HCT116 (cell line): Measurements from ENCODE around the gene HEPH. TPM values are rescaled to one million over a fixed set of nuclear protein-coding genes. Genes with fewer than 3 reads are reported as not detected.
"Not testable (repeated sequence)": the region's sequence is repeated elsewhere in the genome, so short reads cannot be mapped to it uniquely, and the experiment has no call there.

ENCODE experiments used
- ATAC-seq: fragments of 200-7000 bp; cut with Tn5 transposase; 2 replicates; pipeline ENCODE4 v1.9.1; 2020; ENCODE audit warnings: mild to moderate bottlenecking, moderate library complexity
- BruUV-seq: library from RNA; stranded (reverse); fragments of 400-500 nt; replicated peaks from 2 replicates; lab custom pipeline; 2021; lab: Mats Ljungman, UMichigan
- CTCF ChIA-PET: fragments of 300-600 bp; sonication (Branson Sonifier 250); formaldehyde crosslinking; loops from one replicate; lab custom pipeline; 2021; ENCODE audit warnings: antibody characterized with exemption; lab: Charles Lee
- POLR2A ChIA-PET: fragments of 300-600, 350-600 bp; sonication (Branson Sonifier 250); formaldehyde crosslinking; loops from one replicate; lab custom pipeline; 2021; ENCODE audit warnings: antibody characterized with exemption; lab: Charles Lee
- RAD21 ChIA-PET, 2 experiments: fragments of 300-600 bp; sonication (Branson Sonifier 250); formaldehyde crosslinking; loops; one replicate each; lab custom pipeline; 2023; ENCODE audit warnings: low total read pairs in 2 of 2; ENCODE audit not compliant: uncharacterized antibody in 2 of 2, unreplicated experiment in 2 of 2, low non-redundant PET in 1 of 2; lab: Charles Lee
- DNase-seq: peaks from one replicate; pipeline ENCODE4 v3.0.0-alpha.2; 2010; ENCODE audit warnings: low read depth, low spot score
- H2AFZ ChIP-seq: fragments of 200-600 bp; shearing (Covaris generic), sonication (generic); 2 replicates; pipeline ENCODE4 v1.6.1; 2017; ENCODE audit warnings: low read depth, mixed run types, mixed read lengths, antibody characterized with exemption, low read length; ENCODE audit not compliant: poor library complexity, severe bottlenecking
- H3K27ac ChIP-seq: 2 replicates; pipeline ENCODE4 v1.5.1; 2012; ENCODE audit warnings: low read depth, low read length
- H3K27me3 ChIP-seq: fragments of 200-600 bp; sonication (generic); 2 replicates; pipeline ENCODE4 v1.6.1; 2016; ENCODE audit warnings: mixed run types, low read length, mixed read lengths; ENCODE audit not compliant: insufficient read depth
- H3K36me3 ChIP-seq, 2 experiments: fragments of 200-500 bp in 1 of 2; fragments of 200-600 bp in 1 of 2; sonication (Bioruptor generic) in 1 of 2; sonication (generic) in 1 of 2; 2 replicates each; pipeline versions ENCODE4 v1.5.1 to v1.6.1; 2014 to 2016; ENCODE audit warnings: low read length in 2 of 2, inconsistent platforms in 1 of 2, mixed read lengths in 1 of 2, mixed run types in 1 of 2; ENCODE audit not compliant: insufficient read depth in 2 of 2, control insufficient read depth in 1 of 2
- H3K4me1 ChIP-seq, 2 experiments: fragments of 200-600 bp in 1 of 2; sonication (generic) in 1 of 2; 2 replicates each; pipeline versions ENCODE4 v1.5.1 to v1.6.1; 2012 to 2017; ENCODE audit warnings: low read length in 2 of 2, inconsistent platforms in 1 of 2, mild to moderate bottlenecking in 1 of 2, mixed read lengths in 1 of 2, mixed run types in 1 of 2, moderate library complexity in 1 of 2; ENCODE audit not compliant: insufficient read depth in 2 of 2, control insufficient read depth in 1 of 2
- H3K4me2 ChIP-seq: fragments of 200-600 bp; sonication (generic); 2 replicates; pipeline ENCODE4 v1.6.1; 2017; ENCODE audit warnings: mixed run types, low read length, mixed read lengths
- H3K4me3 ChIP-seq, 2 experiments: fragments of 200-600 bp in 1 of 2; sonication (generic) in 1 of 2; replicated peaks in 1 of 2; 2 replicates each; pipeline ENCODE4 v1.5.1; 2011 to 2016; ENCODE audit warnings: low read length in 2 of 2, control low read depth in 1 of 2, low read depth in 1 of 2, mild to moderate bottlenecking in 1 of 2, mixed read lengths in 1 of 2, mixed run types in 1 of 2
- H3K79me2 ChIP-seq: fragments of 200-600 bp; sonication (generic); 2 replicates; pipeline ENCODE4 v1.6.1; 2017; ENCODE audit warnings: mild to moderate bottlenecking, mixed run types, low read length, moderate library complexity, mixed read lengths; ENCODE audit not compliant: insufficient read depth
- H3K9ac ChIP-seq: fragments of 200-600 bp; sonication (generic); 2 replicates; pipeline ENCODE4 v1.6.1; 2016; ENCODE audit warnings: low read length, mixed read lengths
- H3K9me2 ChIP-seq: fragments of 200-600 bp; sonication (generic), shearing (Covaris generic); 2 replicates; pipeline ENCODE4 v1.6.1; 2017; ENCODE audit warnings: mixed run types, mild to moderate bottlenecking, moderate library complexity; ENCODE audit not compliant: insufficient read depth
- H3K9me3 ChIP-seq, 2 experiments: fragments of 200-500 bp in 1 of 2; fragments of 200-600 bp in 1 of 2; sonication (Bioruptor generic) in 1 of 2; sonication (generic) in 1 of 2; 2 replicates each; pipeline ENCODE4 v1.6.1; 2014 to 2017; ENCODE audit warnings: low read length in 2 of 2, mixed read lengths in 2 of 2, inconsistent platforms in 1 of 2, low read depth in 1 of 2, mild to moderate bottlenecking in 1 of 2, mixed run types in 1 of 2, moderate library complexity in 1 of 2; ENCODE audit not compliant: control insufficient read depth in 1 of 2, insufficient read depth in 1 of 2
- H4K20me1 ChIP-seq: fragments of 200-600 bp; sonication (generic), shearing (Covaris generic); 2 replicates; pipeline ENCODE4 v1.6.1; 2017; ENCODE audit warnings: mixed run types, mild to moderate bottlenecking, moderate library complexity; ENCODE audit not compliant: insufficient read depth
- CTCF ChIP-seq, 3 experiments: fragments of 200-600 bp in 1 of 3; sonication (generic) in 1 of 3; IDR thresholded peaks in 2 of 3; conservative IDR thresholded peaks in 1 of 3; 2 replicates each; pipeline ENCODE4 v1.5.1; 2012 to 2017; ENCODE audit warnings: low read depth in 2 of 3, low read length in 2 of 3, antibody characterized with exemption in 1 of 3, borderline replicate concordance in 1 of 3, control low read depth in 1 of 3, mild to moderate bottlenecking in 1 of 3, mixed read lengths in 1 of 3, mixed run types in 1 of 3, moderate library complexity in 1 of 3; ENCODE audit not compliant: insufficient read depth in 1 of 3
- EGR1 ChIP-seq: IDR thresholded peaks from 2 replicates; pipeline ENCODE4 v1.6.1; 2012; ENCODE audit warnings: low read depth
- EZH2phosphoT487 ChIP-seq: fragments of 200-600 bp; IDR thresholded peaks from 2 replicates; pipeline ENCODE4 v1.6.1; 2018; ENCODE audit warnings: antibody characterized with exemption, borderline replicate concordance
- FOSL1 ChIP-seq: IDR thresholded peaks from 2 replicates; pipeline ENCODE4 v1.6.1; 2012; ENCODE audit warnings: low read depth
- JUND ChIP-seq: IDR thresholded peaks from 2 replicates; pipeline ENCODE4 v1.6.1; 2012
- POLR2A ChIP-seq: IDR thresholded peaks from 2 replicates; pipeline ENCODE4 v1.7.0; 2011; ENCODE audit warnings: borderline replicate concordance; ENCODE audit not compliant: insufficient read depth, insufficient read length; ENCODE audit errors: extremely low read depth
- POLR2AphosphoS5 ChIP-seq: IDR thresholded peaks from 2 replicates; pipeline ENCODE4 v1.6.1; 2011; ENCODE audit warnings: mild to moderate bottlenecking, low read depth, low read length, moderate library complexity
- RAD21 ChIP-seq: IDR thresholded peaks from 2 replicates; pipeline ENCODE4 v1.6.1; 2012; ENCODE audit warnings: low read depth, mild to moderate bottlenecking
- REST ChIP-seq: IDR thresholded peaks from 2 replicates; pipeline ENCODE4 v1.6.1; 2012; ENCODE audit warnings: low read depth
- SIN3A ChIP-seq: IDR thresholded peaks from 2 replicates; pipeline ENCODE4 v1.6.1; 2012; ENCODE audit warnings: low read depth
- SRF ChIP-seq: IDR thresholded peaks from 2 replicates; pipeline ENCODE4 v1.6.1; 2012; ENCODE audit warnings: low read depth
- TCF7L2 ChIP-seq: IDR thresholded peaks from 2 replicates; pipeline ENCODE4 v1.7.0; 2011; ENCODE audit warnings: borderline replicate concordance, inconsistent platforms; ENCODE audit not compliant: insufficient read depth, insufficient read length; ENCODE audit errors: extremely low read depth
- intact Hi-C: fragments of 100-400 bp; cut with micrococcal nuclease; formaldehyde crosslinking; loops from 2 replicates; pipeline ENCODE4 v1.10.0; 2022
- total RNA-seq: library from RNA; stranded (reverse); gene quantifications from one replicate; pipeline ENCODE4 v1.2.1, GENCODE V29; 2021; ENCODE audit not compliant: unreplicated experiment

The HEPH gene
- total RNA-seq, 1 experiment from 2014 or later: 0.44 TPM

- CTCF ChIA-PET, H2AFZ ChIP-seq, H3K4me3 ChIP-seq, H3K36me3 ChIP-seq, H3K9me2 ChIP-seq, H3K27ac ChIP-seq, H4K20me1 ChIP-seq, intact Hi-C loops, H3K79me2 ChIP-seq, RAD21 ChIA-PET, H3K9ac ChIP-seq, ATAC-seq, BruUV-seq, DNase-seq, H3K4me1 ChIP-seq, H3K9me3 ChIP-seq, H3K27me3 ChIP-seq, H3K4me2 ChIP-seq, POLR2A ChIA-PET: not testable (repeated sequence)
Observed at GRCh38 chrX:66135284-66135683, 28.8 kb upstream of the HEPH start.

- intact Hi-C loops: no loop called here
- Histone ChIP-seq H3K36me3 (no peaks in the 10 kb centered on the region), H2AFZ (no peak overlapping the region), H3K4me1 (no peaks in the 10 kb centered on the region), H4K20me1 (no peaks in the 10 kb centered on the region), H3K79me2 (no peaks in the 10 kb centered on the region), H3K9ac (no peak overlapping the region)
- POLR2A ChIA-PET: no interaction called here
- RAD21 ChIA-PET: no interaction called here
- no TSS peak for BruUV-seq
- no peak for TF ChIP-seq EGR1
- no peak for TF ChIP-seq JUND
- no peak for TF ChIP-seq POLR2AphosphoS5
- no peak for TF ChIP-seq FOSL1
- no peak for TF ChIP-seq SRF
- TF ChIP-seq REST: no peak
- TF ChIP-seq POLR2A: no peak
- no peak for TF ChIP-seq CTCF (IDR thresholded peaks at IDR 0.05 in 2 of 3, conservative IDR thresholded peaks at IDR 0.05 in 1 of 3; ENCODE audit: borderline replicate concordance in 1 of 3, insufficient read depth in 1 of 3, low read depth in 2 of 3, low read length in 2 of 3)
- no peak for TF ChIP-seq SIN3A
- no peak for TF ChIP-seq TCF7L2
- no peak for TF ChIP-seq RAD21
- TF ChIP-seq EZH2phosphoT487: no peak
- TF ChIP-seq, all 23 proteins: peak for 0
- no peak for ATAC-seq
- Histone ChIP-seq H3K4me3 (no peak overlapping the region), H3K9me2 (no peaks in the 10 kb centered on the region), H3K27me3 (no peaks in the 10 kb centered on the region), H3K4me2 (no peak overlapping the region), H3K27ac (no peak overlapping the region), H3K9me3 (no peaks in the 10 kb centered on the region)
- CTCF ChIA-PET: no interaction called here
- DNase-seq: no peak
Observed at GRCh38 chrX:66142351-66142750, 21.7 kb upstream of the HEPH start.
